ENCODE results near the gene PRPF6. TPM values are rescaled to one million over a fixed set of nuclear protein-coding genes. Genes with fewer than 3 reads are reported as not detected.

PRPF6 gene
- total RNA-seq, 4 donors from 2014 or later, result 39.3 to 68.4 (median 47.7) TPM

- Histone ChIP-seq H3K27ac (peak overlapping the region in 3 of 4 donors; percentile 49 to 64 (median 52)), H3K4me3 (peak overlapping the region in 2 of 4 donors; percentile 6 to 31), H3K4me1 (peaks cover 3 to 14% of the 10 kb centered on the region in 2 donors), H3K27me3 (peaks cover 41 to 63% (median 56%) of the 10 kb centered on the region in 3 donors), H3K9me3 (no peaks in the 10 kb centered on the region), H3K36me3 (no peaks in the 10 kb centered on the region)
- intact Hi-C loops (cut with DNase I; ENCODE audit: low total_unique reads) (no loop called here), in situ Hi-C loops (cut with MboI; ENCODE audit: low sequenced_read_pairs in 4 of 4) (no loop called here)
- ATAC-seq (no peak), DNase-seq (no peak)
- TF ChIP-seq POLR2A (IDR thresholded peaks at IDR 0.05), result no peak
- TF ChIP-seq, protein P1, sequence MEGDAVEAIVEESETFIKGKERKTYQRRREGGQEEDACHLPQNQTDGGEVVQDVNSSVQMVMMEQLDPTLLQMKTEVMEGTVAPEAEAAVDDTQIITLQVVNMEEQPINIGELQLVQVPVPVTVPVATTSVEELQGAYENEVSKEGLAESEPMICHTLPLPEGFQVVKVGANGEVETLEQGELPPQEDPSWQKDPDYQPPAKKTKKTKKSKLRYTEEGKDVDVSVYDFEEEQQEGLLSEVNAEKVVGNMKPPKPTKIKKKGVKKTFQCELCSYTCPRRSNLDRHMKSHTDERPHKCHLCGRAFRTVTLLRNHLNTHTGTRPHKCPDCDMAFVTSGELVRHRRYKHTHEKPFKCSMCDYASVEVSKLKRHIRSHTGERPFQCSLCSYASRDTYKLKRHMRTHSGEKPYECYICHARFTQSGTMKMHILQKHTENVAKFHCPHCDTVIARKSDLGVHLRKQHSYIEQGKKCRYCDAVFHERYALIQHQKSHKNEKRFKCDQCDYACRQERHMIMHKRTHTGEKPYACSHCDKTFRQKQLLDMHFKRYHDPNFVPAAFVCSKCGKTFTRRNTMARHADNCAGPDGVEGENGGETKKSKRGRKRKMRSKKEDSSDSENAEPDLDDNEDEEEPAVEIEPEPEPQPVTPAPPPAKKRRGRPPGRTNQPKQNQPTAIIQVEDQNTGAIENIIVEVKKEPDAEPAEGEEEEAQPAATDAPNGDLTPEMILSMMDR (IDR thresholded peaks at IDR 0.05 in 4 of 5, conservative IDR thresholded peaks at IDR 0.05 in 1 of 5), result no peak
These were observed 63.7 kb downstream of the PRPF6 start for GRCh38 chr20:64044484-64045247.

- Histone ChIP-seq H3K4me3 (peak overlapping the region in 2 of 4 donors; percentile 6 to 31), H3K4me1 (peaks cover 3 to 14% of the 10 kb centered on the region in 2 donors), H3K27ac (peak overlapping the region in 3 of 4 donors; percentile 49 to 64 (median 52)), H3K36me3 (no peaks in the 10 kb centered on the region), H3K9me3 (no peaks in the 10 kb centered on the region), H3K27me3 (peaks cover 43 to 63% (median 56%) of the 10 kb centered on the region in 3 donors)
- intact Hi-C loops (cut with DNase I; ENCODE audit: low total_unique reads) (no loop called here), in situ Hi-C loops (cut with MboI; ENCODE audit: low sequenced_read_pairs in 4 of 4) (no loop called here)
- ATAC-seq (no peak), DNase-seq (no peak)
- TF ChIP-seq, protein P1 (IDR thresholded peaks at IDR 0.05 in 4 of 5, conservative IDR thresholded peaks at IDR 0.05 in 1 of 5), result no peak
- TF ChIP-seq POLR2A (IDR thresholded peaks at IDR 0.05), result no peak
These were observed 64.5 kb downstream of the PRPF6 start for GRCh38 chr20:64045346-64046011.

- peaks cover 37 to 55% (median 48%) of the 10 kb centered on the region in 3 donors for H3K27me3 ChIP-seq
- H3K36me3 ChIP-seq, result no peaks in the 10 kb centered on the region
- H3K9me3 ChIP-seq, result no peaks in the 10 kb centered on the region
- ATAC-seq (no peak), DNase-seq (no peak)
- peak overlapping the region in 3 of 4 donors; percentile 16 to 50 (median 41) for H3K27ac ChIP-seq
- H3K4me3 ChIP-seq, result peak overlapping the region; percentile 39 to 54 (median 44)
- in situ Hi-C loops (cut with MboI; ENCODE audit: low sequenced_read_pairs in 4 of 4), result no loop called here
- H3K4me1 ChIP-seq, result peaks cover 0 to 4% of the 10 kb centered on the region in 2 donors
- intact Hi-C loops (cut with DNase I; ENCODE audit: low total_unique reads), result no loop called here
- TF ChIP-seq POLR2A (IDR thresholded peaks at IDR 0.05), result no peak
- TF ChIP-seq, protein P1 (IDR thresholded peaks at IDR 0.05 in 4 of 5, conservative IDR thresholded peaks at IDR 0.05 in 1 of 5), result no peak
These were observed 66.1 kb downstream of the PRPF6 start for GRCh38 chr20:64047046-64047389.

- H3K4me3 ChIP-seq, result peak overlapping the region; percentile 39 to 54 (median 44)
- H3K36me3 ChIP-seq, result no peaks in the 10 kb centered on the region
- H3K9me3 ChIP-seq, result no peaks in the 10 kb centered on the region
- no peaks in the 10 kb centered on the region for H3K4me1 ChIP-seq
- no peak for DNase-seq
- intact Hi-C loops (cut with DNase I; ENCODE audit: low total_unique reads) (no loop called here), in situ Hi-C loops (cut with MboI; ENCODE audit: low sequenced_read_pairs in 4 of 4) (no loop called here)
- H3K27ac ChIP-seq, result peak overlapping the region in 3 of 4 donors; percentile 16 to 41 (median 30)
- ATAC-seq, result no peak
- peaks cover 33 to 50% (median 43%) of the 10 kb centered on the region in 3 donors for H3K27me3 ChIP-seq
- no peak for TF ChIP-seq POLR2A (IDR thresholded peaks at IDR 0.05)
- TF ChIP-seq, protein P1 (IDR thresholded peaks at IDR 0.05 in 4 of 5, conservative IDR thresholded peaks at IDR 0.05 in 1 of 5), result no peak
These were observed 67.1 kb downstream of the PRPF6 start for GRCh38 chr20:64047968-64048401.

Measured in gastrocnemius medialis (tissue), 4 donors.